IPS-20b (cell line): ENCODE measurements around the gene ADAT3.

Source experiments
- H3K27ac ChIP-seq: one replicate; pipeline ENCODE4 v1.5.1; 2013; ENCODE audit warnings: low read length
- H3K27me3 ChIP-seq: 2 replicates; pipeline ENCODE4 v1.6.1; 2013; ENCODE audit warnings: mild to moderate bottlenecking, low read length, inconsistent platforms; ENCODE audit not compliant: insufficient read depth
- H3K36me3 ChIP-seq: 2 replicates; pipeline ENCODE4 v1.6.1; 2013; ENCODE audit warnings: low read depth, mild to moderate bottlenecking, inconsistent platforms, low read length, moderate library complexity; ENCODE audit not compliant: insufficient read depth
- H3K4me1 ChIP-seq: 2 replicates; pipeline ENCODE4 v1.6.1; 2013; ENCODE audit warnings: mild to moderate bottlenecking, control low read depth, inconsistent platforms, low read length, moderate library complexity; ENCODE audit not compliant: insufficient read depth
- H3K4me3 ChIP-seq: 2 replicates; pipeline ENCODE4 v1.5.1; 2013; ENCODE audit warnings: mild to moderate bottlenecking, low read length, inconsistent platforms
- H3K9ac ChIP-seq: 2 replicates; pipeline ENCODE4 v1.6.1; 2013; ENCODE audit warnings: low read depth, mild to moderate bottlenecking, inconsistent platforms, low read length, moderate library complexity
- H3K9me3 ChIP-seq: 2 replicates; pipeline ENCODE4 v1.6.1; 2013; ENCODE audit warnings: mild to moderate bottlenecking, low read depth, low read length, inconsistent platforms; ENCODE audit not compliant: insufficient read depth

The ADAT3 gene

GRCh38 chr19:1905110-1905862 lies at the start of gene ADAT3, which contains the start of gene SCAMP4:
Gene ADAT3, plus strand, starts transcription at chr19:1905399. Its CDS starts 6,649 bp downstream, at chr19:1912048.
Gene SCAMP4, plus strand, starts transcription at chr19:1905399. Its CDS starts 9,621 bp downstream, at chr19:1915020.
- Histone ChIP-seq H3K9me3 (no peaks in the 10 kb centered on the region), H3K27ac (peak within 1 kb of the TSS; percentile 50), H3K36me3 (no peaks in the 10 kb centered on the region), H3K4me1 (no peaks in the 10 kb centered on the region; the same call in 1 of the 2 replicates), H3K4me3 (peak within 1 kb of the TSS; percentile 73), H3K9ac (peak within 1 kb of the TSS; percentile 73), H3K27me3 (no peaks in the 10 kb centered on the region)

GRCh38 chr19:1855828-1856255 lies 49.4 kb upstream of the ADAT3 start:
- H3K9me3 ChIP-seq, result no peaks in the 10 kb centered on the region
- H3K9ac ChIP-seq, result peak overlapping the region; percentile 39; the same call in 1 of the 2 replicates
- H3K36me3 ChIP-seq, result no peaks in the 10 kb centered on the region
- H3K4me3 ChIP-seq, result peak overlapping the region; percentile 42; the same call in 1 of the 2 replicates
- H3K4me1 ChIP-seq, result peaks cover 36% of the 10 kb centered on the region
- H3K27me3 ChIP-seq, result peaks cover 8% of the 10 kb centered on the region
- H3K27ac ChIP-seq, result no peak overlapping the region

- Histone ChIP-seq H3K27me3 (peaks cover 13% of the 10 kb centered on the region), H3K4me3 (peak overlapping the region; percentile 43; the same call in 1 of the 2 replicates), H3K9me3 (no peaks in the 10 kb centered on the region), H3K27ac (no peak overlapping the region), H3K4me1 (peaks cover 40% of the 10 kb centered on the region), H3K36me3 (no peaks in the 10 kb centered on the region), H3K9ac (no peak overlapping the region; the same call in 1 of the 2 replicates)
These were observed 48.9 kb upstream of the ADAT3 start for GRCh38 chr19:1856345-1856697.

DNA sequence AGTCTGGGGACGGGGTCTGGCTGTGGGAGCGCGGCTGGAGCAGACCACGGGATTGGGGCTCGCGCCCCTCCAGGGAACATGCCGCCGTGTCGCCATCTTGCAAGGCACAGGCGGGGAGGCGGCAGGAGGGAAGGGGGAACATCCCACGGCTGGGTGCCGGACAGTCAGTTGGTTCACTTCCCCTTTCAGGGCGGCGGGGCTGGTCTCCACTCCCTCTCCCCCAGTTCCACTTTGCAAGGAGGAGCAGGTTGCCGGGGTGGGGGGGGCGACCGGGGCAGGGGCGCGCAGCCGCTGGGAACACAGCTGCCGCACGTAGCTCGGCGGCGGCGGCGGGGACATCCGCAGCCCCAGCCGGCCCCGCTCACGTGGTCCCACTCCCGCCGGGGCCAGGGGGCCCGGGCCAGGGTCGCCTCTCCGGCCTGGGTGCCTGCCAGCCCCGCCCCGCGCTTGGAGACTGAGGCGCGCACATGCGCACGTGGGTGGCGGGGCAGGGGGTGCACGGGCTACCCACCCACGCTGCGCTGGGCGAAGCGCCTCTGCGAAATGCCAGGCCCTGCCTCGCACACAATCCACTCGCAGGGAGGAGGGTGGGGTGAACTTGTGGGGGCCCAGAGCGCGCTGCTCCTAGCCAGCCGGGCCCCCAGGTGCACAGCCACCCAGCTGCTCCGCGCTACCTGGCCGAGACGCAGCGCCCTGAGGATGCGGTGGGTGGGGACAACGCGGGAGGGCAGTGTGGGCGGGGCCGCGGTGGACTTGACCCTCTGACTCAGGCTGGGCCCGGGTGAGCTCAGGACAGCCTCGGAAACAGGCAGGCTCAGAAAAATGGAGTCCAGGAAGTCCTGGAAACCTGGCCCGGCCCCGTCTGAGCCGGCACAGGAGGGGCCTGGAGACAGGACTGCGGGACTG lies 48.2 kb upstream of the ADAT3 start:
- H3K9ac ChIP-seq, result peak overlapping the region; percentile 64; the same call in 1 of the 2 replicates
- no peaks in the 10 kb centered on the region for H3K36me3 ChIP-seq
- peaks cover 40% of the 10 kb centered on the region for H3K4me1 ChIP-seq
- H3K4me3 ChIP-seq, result peak overlapping the region; percentile 66; the same call in 1 of the 2 replicates
- H3K27ac ChIP-seq, result no peak overlapping the region
- peaks cover 19% of the 10 kb centered on the region for H3K27me3 ChIP-seq
- no peaks in the 10 kb centered on the region for H3K9me3 ChIP-seq

GRCh38 chr19:1857648-1858326 lies 47.4 kb upstream of the ADAT3 start:
- peak overlapping the region; percentile 64; the same call in 1 of the 2 replicates for H3K9ac ChIP-seq
- H3K27ac ChIP-seq, result no peak overlapping the region
- H3K9me3 ChIP-seq, result no peaks in the 10 kb centered on the region
- peaks cover 25% of the 10 kb centered on the region for H3K27me3 ChIP-seq
- H3K4me1 ChIP-seq, result peaks cover 40% of the 10 kb centered on the region
- peak overlapping the region; percentile 66; the same call in 1 of the 2 replicates for H3K4me3 ChIP-seq
- H3K36me3 ChIP-seq, result no peaks in the 10 kb centered on the region

GRCh38 chr19:1858412-1859081 lies 46.7 kb upstream of the ADAT3 start:
- no peak overlapping the region for H3K4me3 ChIP-seq
- no peaks in the 10 kb centered on the region for H3K9me3 ChIP-seq
- H3K4me1 ChIP-seq, result peaks cover 40% of the 10 kb centered on the region
- H3K36me3 ChIP-seq, result no peaks in the 10 kb centered on the region
- peaks cover 25% of the 10 kb centered on the region for H3K27me3 ChIP-seq
- H3K27ac ChIP-seq, result no peak overlapping the region
- no peak overlapping the region; the same call in 1 of the 2 replicates for H3K9ac ChIP-seq

- Histone ChIP-seq H3K9me3 (no peaks in the 10 kb centered on the region), H3K27me3 (peaks cover 25% of the 10 kb centered on the region), H3K4me3 (peak overlapping the region; percentile 54; the same call in 1 of the 2 replicates), H3K36me3 (no peaks in the 10 kb centered on the region), H3K27ac (no peak overlapping the region), H3K9ac (no peak overlapping the region; the same call in 1 of the 2 replicates), H3K4me1 (peaks cover 40% of the 10 kb centered on the region)
These were observed 45.8 kb upstream of the ADAT3 start for GRCh38 chr19:1859331-1859781.

GRCh38 chr19:1860042-1860775 lies 45.0 kb upstream of the ADAT3 start:
- Histone ChIP-seq H3K27me3 (peaks cover 25% of the 10 kb centered on the region), H3K27ac (no peak overlapping the region), H3K36me3 (no peaks in the 10 kb centered on the region), H3K9me3 (no peaks in the 10 kb centered on the region), H3K9ac (no peak overlapping the region), H3K4me1 (peaks cover 38% of the 10 kb centered on the region), H3K4me3 (peak overlapping the region; percentile 84; the same call in 1 of the 2 replicates)

DNA sequence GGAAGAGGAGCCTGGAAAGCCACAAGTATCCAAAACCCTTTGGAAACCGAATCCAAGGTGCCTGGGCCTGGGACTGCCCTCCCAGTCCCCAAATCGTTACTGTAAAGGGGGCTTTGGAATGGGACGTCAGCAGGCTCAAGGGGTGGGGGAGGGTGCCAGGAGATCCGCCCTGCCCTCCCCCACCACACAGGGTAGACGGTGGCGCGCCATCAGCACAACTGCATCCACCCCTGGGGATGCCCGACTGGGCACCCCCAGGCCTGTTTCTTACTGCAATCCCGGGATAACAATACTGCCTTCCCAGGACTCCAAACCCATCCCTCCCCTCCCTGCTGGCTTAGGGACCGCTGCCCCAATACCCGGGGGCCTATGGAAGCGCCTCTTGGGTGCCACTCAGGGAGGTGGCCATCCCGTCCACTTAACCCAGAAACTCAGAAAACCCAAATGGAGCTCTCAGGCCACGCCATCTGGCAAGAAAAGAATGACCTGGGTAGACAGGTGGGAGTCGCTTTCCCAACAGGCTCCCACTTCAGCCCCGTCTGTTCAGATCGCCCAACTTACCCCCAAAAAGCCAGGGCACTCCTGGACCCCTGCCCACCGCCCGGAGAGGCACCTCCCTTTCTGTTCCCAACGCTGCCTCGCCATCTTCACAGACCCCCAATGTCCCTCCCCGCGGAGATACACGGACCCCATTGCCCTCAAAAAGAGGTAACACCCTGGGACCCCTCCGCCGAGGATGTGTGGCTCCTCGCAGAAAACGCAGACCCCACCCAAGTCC lies 44.2 kb upstream of the ADAT3 start:
- no peak overlapping the region for H3K27ac ChIP-seq
- peak overlapping the region; percentile 59; the same call in 1 of the 2 replicates for H3K9ac ChIP-seq
- H3K4me1 ChIP-seq, result peaks cover 36% of the 10 kb centered on the region
- no peaks in the 10 kb centered on the region for H3K36me3 ChIP-seq
- no peaks in the 10 kb centered on the region for H3K9me3 ChIP-seq
- peaks cover 25% of the 10 kb centered on the region for H3K27me3 ChIP-seq
- peak overlapping the region; percentile 84 for H3K4me3 ChIP-seq
